GM21515 (cell line): ENCODE data around the gene CLPTM1.
"Not testable (repeated sequence)": the region's sequence is repeated elsewhere in the genome, so short reads cannot be mapped to it uniquely, and the experiment has no call there.

ENCODE experiments used
- ATAC-seq: cut with Tn5 transposase; IDR thresholded peaks from one replicate; pipeline ENCODE4 v1.9.1; 2021; ENCODE audit not compliant: unreplicated experiment

Gene CLPTM1

DNA sequence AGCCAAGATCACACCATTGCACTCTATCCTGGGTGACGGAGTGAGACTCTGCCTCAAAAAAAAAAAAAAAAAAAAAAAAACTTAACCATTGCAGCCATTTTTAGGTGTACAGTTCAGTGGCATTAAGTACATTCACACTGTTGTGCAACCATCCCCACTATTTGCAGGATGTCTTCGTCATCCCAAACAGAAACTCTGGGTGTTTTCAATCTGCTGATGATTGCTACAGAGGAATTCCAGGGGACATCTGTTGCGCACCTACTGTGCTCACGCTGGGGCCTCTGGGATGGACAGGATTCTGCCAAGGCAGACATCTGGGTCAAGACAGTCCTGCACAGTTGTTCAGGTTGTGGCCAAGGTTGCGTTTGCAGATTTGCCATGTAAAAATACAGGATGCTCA is 15.5 kb upstream of the CLPTM1 start:
- ATAC-seq, result no peak

DNA sequence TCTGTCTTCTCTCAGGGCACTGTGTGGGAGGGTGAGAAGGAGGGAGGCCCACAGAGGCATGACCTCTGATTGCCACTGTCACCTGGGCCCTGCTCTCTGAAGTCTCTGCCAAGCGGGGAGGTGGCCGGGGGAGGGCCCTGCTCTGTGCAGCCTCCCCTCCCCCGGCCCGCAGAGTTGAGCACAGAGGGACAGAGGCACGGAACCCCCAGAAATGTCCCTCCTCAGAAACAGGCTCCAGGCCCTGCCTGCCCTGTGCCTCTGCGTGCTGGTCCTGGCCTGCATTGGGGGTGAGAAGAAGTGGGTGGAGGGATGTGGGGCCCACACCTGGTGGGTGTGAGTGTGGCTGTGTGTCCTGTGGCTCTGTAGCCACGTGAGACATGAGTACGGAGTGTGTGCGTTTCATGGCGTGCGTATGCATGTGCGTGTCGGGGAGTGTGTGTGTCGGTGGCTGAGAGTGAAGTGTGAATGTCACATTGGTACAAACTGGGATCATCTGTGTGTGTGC is 13.1 kb upstream of the CLPTM1 start, which contains the start of gene APOC4:
APOC4 (plus strand) TSS at position 171 of the 505 bp plus-strand sequence; CDS start at position 212, 41 bp downstream.
- ATAC-seq, result no peak

DNA sequence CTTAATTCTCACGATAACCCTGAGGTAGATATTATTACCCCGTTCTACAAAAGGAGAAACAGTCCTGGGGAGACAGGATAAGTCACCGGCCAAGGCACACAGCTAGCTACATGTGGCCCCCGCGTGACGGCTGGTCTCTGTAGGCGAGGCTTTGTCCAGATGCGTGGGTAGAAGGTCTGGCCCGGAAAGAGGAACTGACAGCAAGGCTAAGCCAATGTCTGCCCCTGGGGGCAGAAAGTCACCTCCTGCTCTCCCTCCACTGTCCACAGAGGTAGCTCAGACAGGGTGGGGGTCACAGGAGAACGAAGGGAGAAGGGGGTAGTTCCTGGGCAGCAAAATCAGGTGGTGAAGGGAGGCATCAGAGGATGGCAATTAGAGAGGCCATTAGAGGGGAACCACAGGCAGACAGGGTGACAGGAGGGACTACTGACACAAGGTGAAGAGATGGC is 11.4 kb upstream of the CLPTM1 start:
- no peak for ATAC-seq

DNA sequence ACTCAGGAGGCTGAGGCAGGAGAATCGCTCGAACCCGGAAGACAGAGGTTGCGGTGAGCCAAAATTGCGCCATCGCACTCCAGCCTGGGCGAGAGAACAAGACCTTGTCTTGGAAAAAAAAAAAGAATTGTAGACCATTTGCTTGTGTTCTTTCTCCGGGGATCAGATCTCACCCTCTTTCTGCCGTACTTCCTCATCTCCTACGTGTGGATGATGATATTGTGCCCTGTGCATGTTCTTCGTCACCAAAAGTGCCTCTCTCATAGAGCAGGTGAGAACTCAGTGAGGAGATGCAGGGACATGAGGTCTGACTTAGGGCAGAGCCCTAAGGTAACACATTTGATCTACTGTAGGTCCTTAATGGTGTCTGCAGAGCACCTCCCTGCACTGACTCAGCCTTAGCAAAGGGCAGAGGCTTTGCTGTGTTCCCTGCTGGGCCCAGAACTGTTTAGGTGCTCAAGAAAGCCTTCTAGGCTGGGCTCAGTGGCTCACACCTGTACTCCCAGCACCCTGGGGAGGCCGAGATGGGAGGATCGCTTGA is 8.1 kb upstream of the CLPTM1 start:
- no peak for ATAC-seq

DNA sequence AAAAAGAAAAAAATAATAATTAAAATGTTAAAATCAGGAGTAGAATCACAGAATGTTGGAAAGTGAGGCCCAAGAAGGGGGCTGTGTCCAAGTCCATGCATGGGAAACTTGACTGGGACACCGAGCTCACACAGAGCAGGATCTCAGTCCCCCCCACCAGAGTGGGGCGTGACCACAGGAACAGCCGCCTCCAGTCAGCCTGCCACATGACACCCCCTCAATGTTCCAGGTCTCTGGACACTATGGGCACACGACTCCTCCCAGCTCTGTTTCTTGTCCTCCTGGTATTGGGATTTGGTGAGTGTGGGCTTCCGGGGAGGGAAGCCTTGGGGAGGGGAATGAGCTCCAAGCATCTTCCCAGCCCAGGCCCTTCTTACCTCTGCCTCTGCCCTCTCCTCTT is 6.9 kb upstream of the CLPTM1 start:
- ATAC-seq, result no peak

DNA sequence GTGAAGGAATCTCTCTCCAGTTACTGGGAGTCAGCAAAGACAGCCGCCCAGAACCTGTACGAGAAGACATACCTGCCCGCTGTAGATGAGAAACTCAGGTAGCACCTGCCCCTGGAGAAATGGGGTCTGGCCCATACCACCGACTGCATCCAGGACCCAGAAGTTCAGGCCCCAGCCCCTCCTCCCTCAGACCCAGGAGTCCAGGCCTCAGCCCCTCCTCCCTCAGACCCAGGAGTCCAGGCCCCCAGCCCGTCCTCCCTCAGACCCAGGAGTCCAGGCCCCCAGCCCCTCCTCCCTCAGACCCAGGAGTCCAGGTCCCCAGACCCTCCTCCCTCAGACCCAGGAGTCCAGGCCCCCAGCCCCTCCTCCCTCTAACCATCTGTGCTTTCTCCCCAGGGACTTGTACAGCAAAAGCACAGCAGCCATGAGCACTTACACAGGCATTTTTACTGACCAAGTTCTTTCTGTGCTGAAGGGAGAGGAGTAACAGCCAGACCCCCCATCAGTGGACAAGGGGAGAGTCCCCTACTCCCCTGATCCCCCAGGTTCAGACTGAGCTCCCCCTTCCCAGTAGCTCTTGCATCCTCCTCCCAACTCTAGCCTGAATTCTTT is 6.3 kb upstream of the CLPTM1 start:
- ATAC-seq, result no peak

DNA sequence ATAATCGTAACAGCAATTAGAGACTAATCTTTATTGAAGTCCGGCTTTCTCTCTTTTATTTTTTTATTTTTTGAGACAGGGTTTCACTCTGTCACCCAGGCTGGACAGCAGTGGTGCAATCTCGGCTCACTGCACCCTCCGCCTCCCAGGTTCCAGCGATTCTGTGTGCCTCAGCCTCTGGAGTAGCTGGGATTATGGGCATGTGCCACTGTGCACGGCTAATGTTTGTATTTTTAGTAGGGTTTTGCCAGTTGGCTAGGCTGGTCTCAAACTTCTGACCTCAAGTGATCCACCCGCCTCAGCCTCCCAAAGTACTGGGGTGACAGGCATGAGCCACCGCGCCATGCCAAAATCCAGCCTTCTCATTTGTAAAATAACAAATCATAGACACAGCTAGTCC is 5.6 kb upstream of the CLPTM1 start:
- ATAC-seq, result no peak

DNA sequence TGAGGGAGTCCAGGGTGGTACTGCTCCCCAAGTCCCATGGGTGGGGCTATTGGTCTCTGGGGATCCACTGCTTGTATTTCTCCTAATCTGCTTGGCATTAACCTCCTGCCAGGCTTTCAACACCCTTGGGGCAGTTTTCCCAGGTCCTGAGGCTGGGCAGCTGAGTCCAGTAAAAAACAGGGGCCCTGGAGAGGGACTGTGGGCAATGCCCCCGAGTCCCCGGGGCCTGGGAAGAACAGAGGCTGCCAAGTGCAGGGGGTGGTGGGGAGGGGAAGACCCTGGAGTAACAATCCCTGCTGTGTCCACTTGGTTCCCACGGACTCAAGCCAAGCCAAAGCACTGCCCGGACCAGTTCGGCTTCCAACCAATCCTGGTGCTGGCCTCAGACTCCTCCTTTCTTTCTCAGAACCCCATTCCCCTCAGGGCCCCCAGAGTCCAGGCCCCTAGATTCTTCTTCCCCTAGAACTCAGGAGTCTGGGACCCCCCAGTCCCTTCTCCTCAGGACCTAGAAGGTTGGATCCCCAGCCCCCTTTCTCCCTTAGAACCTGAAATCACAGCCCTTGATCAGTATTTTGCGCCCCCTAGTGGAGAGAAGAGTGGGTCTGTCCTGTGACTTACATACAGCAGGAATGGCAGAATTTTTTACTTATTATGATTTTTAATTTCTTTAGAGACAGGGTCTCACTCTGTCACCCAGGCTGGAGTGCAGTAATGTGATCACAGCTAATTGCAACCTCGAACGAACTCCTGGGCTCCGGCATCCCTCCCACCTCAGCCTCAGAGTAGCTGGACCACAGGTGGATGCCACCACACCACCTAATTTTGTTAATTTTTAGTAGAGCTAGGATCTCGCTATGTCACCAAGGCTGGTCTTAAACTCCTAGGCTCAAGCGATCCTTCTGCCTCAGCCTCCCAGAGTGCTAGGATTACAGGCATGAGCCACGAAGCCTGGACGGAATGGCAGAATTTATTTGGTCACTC is 3.7 kb upstream of the CLPTM1 start:
- no peak for ATAC-seq

DNA sequence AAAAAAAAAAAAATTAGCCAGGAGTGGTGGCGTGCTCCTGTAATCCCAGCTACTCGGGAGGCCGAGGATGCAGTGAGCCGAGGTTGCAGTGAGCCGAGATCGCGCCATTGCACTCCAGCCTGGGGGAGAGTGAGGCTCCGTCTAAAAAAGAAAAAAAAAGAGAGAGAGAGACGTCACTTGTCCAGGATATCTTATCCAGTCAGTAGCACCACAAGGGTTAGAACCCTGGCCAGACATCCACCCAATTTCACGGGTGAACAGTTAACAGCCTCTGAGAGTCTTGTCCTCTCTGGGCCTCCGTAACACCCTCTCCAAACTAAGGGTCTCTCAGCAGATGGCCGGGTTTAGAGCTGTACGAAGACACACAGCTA is 917 bp upstream of the CLPTM1 start:
- peak; percentile 13 for ATAC-seq

DNA sequence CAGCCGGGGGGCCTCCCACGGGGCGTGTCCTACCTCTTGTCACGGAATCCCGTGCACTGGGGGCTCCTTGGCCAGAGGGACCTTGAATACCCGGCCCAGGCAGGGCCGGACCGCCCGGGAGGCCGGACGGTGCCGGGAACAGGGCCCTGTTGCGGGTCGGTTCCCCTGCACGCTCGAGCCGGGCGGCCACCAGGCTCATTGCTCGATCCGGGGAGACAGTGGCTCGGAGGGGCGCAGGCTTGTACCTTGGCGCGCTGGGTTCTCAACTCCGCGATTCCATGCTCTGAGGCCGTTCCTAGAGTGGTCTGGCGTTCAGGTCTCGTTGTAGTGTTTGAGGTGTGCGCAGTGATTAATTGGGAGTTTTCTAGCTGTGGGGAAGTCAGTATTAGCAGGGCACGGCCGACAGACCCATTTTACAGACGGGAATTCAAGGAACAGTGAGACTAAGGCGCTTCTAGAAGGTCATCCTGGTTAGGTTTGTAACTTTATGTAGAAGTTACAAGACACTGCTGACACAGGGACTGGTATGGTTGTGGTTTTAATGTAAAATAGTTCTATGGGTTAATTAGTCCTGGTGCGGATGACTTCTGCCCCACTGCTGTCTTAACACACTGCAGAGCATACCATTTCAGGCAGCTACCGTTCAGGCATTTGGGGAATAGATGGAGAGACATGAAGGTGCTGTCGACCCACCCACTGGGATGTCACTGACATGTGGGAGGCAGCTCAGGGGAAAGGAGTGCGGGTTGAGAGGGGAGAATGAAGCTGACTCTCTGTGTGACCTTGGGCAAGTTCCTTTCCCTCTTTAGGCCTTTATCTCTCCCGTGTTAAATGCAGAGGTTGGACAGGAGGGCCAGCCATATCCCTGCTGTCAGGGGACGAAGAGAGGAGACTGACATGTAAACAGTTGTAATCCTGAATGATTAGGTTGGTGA is 592 bp downstream of the CLPTM1 start:
- peak; percentile 22 for ATAC-seq

DNA sequence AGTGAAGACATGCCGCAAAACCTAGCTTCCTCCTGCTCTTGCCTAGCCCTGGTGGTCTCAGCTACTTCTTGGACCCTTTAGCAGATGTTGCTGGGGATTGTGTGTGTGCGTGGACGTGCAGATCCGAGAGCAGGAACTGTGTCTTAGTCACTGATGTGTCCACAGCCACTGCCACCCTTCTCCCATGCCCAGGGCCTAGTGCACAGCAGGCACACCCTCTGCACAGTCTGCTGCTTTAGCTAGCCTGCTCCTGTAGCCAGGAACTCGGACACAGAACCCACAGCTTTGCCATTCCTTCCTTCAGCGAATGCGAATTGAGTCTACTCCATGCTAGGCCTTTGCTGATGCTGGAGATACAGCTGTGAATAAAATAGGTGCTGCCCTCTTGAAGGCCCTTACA is 2.3 kb downstream of the CLPTM1 start:
- no peak for ATAC-seq

DNA sequence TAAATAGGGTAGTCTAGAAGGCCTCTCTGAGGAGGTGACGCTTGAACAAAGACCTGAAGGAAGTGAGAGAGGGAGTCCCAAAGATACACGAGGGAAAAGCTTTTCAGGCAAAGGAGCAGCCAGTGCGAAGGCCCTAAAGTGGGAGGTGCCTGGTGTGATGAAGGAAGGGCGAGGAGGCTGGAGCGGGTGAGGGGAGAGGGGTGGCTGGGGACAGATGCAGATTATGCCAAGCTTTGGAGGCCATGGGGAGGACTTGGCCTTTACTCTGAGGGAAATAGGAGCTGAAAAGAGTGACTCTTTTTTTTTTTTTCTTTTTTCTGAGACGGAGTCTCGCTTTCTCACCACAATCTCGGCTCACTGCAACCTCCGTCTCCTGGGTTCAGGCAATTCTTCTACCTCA is 2.9 kb downstream of the CLPTM1 start:
- ATAC-seq, result no peak

DNA sequence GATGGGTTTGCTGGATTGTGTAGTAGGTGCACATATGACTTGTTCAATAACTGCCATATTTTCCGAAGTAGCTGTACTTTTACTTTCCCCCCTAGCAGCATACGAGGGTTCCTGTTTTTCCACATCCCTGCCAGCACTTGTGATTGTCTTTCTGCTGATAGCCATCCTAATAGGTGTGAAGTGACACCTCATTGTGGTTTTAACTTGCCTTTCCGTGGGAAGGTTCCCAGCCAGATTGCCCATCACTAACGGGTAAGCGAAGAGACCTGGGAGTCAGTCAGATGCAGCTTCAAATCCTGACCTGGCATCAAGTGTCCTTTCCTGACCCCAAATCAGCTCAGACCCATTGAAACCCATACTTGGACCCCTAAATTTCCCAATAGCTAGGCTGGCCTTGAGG is 4.5 kb downstream of the CLPTM1 start:
- no peak for ATAC-seq

DNA sequence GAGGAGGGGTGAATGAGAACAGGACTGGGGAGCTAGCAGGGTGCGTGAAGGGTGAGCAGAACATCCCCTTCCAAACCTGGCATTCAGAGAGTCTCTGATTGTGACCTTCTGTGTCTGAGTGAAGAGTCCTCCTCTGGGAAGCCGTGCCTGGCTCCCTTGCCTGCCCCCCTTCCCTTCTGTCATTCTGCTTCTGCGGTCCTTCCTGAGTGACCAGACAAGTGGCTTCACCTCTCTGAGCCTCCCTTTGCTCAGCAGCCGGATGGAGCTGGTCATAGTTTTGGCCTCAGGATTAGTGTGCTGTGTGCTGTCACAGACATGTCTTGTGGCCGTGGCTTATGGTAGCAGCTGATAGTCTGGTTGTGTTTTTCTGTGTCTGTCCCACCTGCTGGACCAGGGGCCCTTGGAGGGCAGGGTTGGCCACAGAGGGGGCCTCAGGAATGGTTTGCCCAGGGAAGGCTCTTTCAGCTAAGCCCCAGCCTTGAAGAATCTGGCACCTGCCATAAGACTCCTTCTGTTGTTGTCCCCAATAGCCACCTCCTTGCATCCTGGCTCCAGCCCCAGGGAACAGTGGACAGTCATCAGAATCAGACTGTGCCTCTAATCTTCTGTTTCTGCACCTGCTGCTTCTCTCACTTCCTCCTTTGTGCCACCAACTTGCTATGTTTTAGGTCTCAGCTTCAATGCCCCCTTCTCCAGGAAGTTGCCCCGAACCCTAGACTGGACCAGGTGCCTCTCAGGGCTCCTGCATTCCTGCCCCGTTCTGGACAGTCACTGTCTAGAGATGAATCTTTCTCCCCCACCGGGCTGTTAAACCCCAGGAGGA is 5.9 kb downstream of the CLPTM1 start:
- no peak for ATAC-seq

DNA sequence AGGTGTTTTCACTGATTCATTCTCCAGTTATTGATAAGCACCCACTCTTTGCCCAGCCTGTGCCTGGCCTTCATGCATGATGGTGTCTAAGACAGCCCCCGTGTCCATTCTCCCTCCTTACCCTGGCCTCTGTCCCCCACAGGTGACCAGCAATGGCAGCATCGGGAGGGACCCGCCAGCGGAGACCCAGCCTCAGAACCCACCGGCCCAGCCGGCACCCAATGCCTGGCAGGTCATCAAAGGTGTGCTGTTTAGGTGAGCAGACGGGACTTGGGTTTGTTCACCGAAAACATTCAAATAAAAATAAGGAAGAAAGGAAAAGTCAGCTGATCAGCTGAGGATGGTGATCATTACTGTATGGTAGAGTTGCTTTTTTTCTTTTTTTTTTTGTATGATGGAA is 6.6 kb downstream of the CLPTM1 start:
- no peak for ATAC-seq

DNA sequence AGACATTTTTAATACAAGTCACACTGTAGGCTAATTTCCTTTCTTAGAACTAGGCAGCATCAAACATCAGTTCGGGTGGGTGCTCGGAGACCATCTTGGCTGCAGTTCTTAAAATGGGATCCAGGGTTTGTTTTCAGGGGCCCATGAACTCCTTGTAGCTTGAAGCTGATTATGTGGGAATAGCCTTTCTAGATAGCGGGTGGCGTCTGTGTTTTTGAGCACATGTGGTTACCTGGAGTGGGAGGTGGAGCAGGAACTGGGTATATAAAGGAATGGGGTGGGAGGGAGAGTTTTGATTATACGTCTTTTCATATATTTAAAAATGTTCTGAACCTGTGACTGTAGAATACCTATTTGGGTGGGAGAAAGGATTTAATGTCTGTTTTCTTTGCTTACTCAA is 12.9 kb downstream of the CLPTM1 start:
- ATAC-seq, result no peak

DNA sequence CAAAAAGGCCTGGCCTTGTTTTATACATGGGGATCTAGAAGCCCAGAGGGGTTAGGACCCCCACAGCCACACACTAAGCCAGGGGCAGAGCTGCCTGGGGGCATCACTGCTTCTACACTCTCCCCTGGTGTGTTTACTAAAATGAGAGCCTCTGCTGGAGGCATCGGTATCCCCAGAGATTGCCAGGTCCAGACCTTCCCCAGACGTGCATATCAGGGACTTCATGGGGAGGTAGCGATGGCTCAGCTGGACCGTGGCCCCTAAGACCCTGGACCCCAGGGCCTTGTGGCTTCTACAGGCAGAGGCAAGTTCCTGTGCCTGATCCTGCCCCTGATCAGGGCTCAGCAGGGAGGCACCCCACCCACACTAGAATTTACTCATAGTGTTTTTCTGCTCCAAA is 13.5 kb downstream of the CLPTM1 start:
- ATAC-seq, result no peak

DNA sequence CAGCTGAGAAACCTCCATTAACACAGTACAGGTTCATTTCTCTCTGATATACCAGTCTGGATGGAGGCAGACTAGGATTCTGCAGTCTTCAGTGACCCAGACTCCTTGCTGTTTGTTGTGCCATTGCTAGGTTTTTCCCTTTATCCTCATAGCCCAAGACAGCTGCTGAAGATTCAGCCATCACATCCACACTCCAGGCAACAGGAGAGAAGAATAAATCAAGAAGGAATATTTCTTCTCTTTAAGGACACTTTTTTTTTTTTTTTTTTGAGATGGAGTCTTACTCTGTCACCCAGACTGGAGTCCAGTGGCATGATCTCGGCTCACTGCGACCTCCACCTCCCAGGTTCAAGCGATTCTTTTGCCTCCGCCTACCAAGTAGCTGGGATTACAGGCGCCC is 14.3 kb downstream of the CLPTM1 start:
- ATAC-seq, result no peak

DNA sequence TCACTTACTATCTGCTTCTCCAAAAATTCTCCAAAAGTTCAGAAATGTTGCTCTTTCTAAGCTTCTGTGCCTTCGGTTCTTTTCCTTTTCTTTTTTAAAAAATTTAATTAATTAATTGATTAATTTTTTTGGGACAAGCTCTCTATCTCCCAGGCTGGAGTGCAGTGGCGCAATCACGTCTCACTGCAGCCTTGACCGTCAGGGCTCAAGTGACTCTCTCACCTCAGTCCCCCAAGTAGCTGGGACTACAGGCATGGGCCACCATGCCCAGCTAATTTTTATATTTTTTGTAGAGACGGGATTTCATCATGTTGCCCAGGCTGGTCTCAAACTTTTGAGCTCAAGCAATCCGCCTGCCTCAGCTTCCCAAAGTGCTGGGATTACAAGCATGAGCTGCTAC is 16.3 kb downstream of the CLPTM1 start:
- not testable (repeated sequence) for ATAC-seq

DNA sequence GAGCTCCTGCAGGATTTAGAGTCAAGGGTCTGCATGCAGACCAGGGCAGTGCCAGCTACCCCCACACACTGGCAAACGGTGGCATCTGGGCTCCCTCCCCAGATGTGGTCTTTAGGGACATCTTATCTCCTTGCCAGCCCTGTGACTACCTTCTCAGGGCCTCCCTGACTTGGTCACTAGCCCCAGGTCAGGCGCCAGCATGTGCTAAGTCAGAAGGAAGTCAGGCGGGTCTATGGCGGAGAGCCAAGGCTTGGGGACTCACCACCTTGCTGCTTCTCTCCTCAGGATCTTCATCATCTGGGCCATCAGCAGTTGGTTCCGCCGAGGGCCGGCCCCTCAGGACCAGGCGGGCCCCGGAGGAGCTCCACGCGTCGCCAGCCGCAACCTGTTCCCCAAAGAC is 17.6 kb downstream of the CLPTM1 start:
- no peak for ATAC-seq
